Astrocyte of the cerebellum (primary cell): Measurements from ENCODE around the gene PRKN.

Source experiments
- DNase-seq: peaks from one replicate; pipeline ENCODE4 v3.0.0-alpha.2; 2011; ENCODE audit warnings: low read depth
- H3K4me3 ChIP-seq: 2 replicates; pipeline ENCODE4 v1.5.1; 2011; ENCODE audit warnings: mild to moderate bottlenecking, low read depth, low read length, moderate library complexity
- in situ Hi-C: cut with HindIII; loops from 2 replicates; pipeline ENCODE4 v1.10.0; 2017; ENCODE audit warnings: low sequenced_read_pairs
- TF ChIP-seq, protein P1 (sequence below): IDR thresholded peaks from 2 replicates; pipeline ENCODE4 v1.5.1; 2012; ENCODE audit warnings: low read length, low read depth, moderate library complexity, mild to moderate bottlenecking; ENCODE audit errors: missing control alignments

The PRKN gene

DNA sequence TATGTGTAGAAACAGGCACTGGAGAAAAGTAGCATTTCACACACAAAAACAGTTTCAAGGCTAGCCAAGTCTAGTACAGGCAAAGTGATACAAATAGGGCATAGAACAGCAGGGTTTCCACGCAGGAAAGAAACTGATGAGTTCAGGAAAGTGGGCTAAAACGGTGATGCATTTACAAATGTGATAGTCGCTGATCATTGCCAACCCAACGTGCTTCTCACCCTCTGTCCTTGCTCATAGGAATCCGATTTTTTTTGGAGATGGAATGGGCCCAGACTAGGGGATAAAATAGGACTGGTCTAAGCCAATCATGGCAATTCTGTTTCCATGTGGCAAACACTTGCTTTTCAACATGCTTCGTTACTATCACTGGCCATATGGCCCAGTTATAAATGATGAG is 536.6 kb downstream of the PRKN start:
- no peak for DNase-seq
- H3K4me3 ChIP-seq: no peak overlapping the region
- TF ChIP-seq, protein P1, sequence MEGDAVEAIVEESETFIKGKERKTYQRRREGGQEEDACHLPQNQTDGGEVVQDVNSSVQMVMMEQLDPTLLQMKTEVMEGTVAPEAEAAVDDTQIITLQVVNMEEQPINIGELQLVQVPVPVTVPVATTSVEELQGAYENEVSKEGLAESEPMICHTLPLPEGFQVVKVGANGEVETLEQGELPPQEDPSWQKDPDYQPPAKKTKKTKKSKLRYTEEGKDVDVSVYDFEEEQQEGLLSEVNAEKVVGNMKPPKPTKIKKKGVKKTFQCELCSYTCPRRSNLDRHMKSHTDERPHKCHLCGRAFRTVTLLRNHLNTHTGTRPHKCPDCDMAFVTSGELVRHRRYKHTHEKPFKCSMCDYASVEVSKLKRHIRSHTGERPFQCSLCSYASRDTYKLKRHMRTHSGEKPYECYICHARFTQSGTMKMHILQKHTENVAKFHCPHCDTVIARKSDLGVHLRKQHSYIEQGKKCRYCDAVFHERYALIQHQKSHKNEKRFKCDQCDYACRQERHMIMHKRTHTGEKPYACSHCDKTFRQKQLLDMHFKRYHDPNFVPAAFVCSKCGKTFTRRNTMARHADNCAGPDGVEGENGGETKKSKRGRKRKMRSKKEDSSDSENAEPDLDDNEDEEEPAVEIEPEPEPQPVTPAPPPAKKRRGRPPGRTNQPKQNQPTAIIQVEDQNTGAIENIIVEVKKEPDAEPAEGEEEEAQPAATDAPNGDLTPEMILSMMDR: no peak
- in situ Hi-C loops: no loop called here

DNA sequence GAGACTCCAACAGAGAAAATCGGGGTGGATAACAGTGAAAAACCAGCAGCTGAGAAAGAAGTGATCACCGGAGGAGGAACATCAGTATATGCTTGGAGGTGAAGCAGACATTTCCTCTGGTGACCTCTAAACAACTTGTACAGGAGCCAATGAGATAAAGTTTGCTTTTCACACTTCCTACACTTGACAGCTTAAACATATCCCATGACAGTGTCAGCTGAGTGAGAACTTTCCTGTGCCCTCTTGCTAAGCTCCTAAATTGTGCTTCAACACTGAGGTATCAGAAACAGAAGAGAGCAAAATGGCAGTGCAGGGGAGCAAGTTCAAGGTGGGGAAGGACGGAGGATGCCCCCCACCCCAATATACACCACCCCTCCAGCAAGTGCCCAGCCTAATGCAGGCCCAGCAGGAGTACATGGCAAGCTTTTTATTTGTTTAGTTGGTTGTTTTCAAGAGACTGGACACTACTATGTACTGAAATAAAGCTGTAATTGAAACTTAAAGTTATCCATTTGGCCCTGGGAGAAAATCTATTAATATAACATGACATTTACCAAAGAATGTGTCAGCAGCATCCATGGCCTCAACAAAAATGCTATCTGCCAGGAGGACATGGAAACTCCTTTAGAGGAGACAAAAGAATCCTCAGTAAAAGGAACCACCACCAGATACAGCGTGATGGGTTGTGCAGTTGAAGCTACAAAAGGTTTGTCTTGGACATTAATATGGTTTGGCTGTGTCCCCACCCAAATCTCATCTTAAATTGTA is 540.2 kb downstream of the PRKN start:
- in situ Hi-C loops: no loop called here
- TF ChIP-seq, protein P1: no peak
- no peak for DNase-seq
- no peak overlapping the region for H3K4me3 ChIP-seq

DNA sequence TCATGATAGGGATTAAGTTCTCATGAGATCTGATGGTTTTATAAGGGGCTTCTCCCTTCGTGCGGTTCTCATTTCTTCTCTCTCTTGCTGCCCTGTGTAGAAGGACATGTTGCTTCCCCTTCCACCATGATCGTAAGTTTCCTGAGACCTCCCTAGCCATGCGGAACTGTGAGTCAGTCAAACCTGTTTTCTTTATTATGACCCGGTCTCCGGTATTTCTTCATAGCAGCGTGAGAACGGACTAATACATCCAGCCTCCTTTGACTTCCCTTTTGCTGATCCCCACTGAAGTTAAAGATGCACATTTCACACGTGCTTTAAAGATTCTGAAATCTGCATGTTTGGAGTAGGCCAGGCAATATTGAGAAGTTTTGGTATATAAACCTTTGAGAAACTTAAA is 543.1 kb downstream of the PRKN start:
- in situ Hi-C loops: no loop called here
- DNase-seq: no peak

DNA sequence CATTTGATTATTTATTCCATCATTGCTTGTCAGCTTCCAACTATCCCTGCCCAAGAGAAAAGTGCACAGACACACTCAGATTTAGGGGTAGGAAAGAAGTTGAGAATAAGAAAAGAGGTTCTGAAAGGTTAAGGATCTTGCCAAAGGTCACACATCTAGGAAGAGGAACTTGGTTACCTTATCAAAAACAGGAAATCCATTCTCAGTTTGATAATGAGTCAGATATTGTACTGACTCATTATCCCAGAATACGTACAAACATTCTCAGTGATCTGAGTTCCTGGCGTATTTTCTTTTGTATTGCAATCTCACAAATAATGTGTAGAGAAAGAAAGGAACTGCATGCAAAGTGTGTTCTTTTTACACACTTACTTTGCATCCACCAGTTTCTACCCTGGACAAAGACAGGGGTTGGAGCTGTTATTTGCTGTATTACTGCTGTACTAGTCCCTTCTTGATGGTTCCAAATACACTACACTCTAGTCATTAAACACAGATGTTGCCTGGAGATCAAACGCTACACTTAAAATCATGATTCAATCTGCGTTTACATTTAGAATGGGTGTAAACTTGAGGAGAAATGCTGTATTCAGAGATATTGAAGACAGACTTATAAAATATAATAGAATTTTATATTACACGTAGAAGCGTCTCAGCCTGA is 545.7 kb downstream of the PRKN start:
- TF ChIP-seq, protein P1: no peak
- in situ Hi-C loops: no loop called here
- DNase-seq: no peak
- no peak overlapping the region for H3K4me3 ChIP-seq

More for the DNA sequence above, 543.1 kb downstream of the PRKN start:
- TF ChIP-seq, protein P1: no peak
- H3K4me3 ChIP-seq: no peak overlapping the region

DNA sequence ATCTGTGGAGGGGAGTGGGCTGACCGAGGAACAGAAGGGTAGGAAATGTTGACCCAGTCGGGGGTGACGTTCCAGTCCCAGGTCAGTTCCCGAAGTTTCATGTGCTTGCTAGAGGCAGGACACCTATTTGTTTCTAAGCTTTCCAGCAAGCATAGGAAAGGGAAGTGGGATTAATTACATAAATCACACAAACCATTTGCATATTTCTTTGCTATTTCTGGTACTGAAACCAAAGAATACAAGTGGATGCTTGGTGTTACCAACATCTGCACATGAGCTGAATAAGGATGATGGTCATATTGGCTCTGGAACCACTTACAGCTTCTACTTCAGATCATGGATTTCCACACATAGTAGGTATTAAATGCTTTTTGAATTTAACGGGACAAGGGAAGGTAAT is 546.5 kb downstream of the PRKN start:
- H3K4me3 ChIP-seq: no peak overlapping the region
- TF ChIP-seq, protein P1: no peak
- no peak for DNase-seq
- in situ Hi-C loops: no loop called here

DNA sequence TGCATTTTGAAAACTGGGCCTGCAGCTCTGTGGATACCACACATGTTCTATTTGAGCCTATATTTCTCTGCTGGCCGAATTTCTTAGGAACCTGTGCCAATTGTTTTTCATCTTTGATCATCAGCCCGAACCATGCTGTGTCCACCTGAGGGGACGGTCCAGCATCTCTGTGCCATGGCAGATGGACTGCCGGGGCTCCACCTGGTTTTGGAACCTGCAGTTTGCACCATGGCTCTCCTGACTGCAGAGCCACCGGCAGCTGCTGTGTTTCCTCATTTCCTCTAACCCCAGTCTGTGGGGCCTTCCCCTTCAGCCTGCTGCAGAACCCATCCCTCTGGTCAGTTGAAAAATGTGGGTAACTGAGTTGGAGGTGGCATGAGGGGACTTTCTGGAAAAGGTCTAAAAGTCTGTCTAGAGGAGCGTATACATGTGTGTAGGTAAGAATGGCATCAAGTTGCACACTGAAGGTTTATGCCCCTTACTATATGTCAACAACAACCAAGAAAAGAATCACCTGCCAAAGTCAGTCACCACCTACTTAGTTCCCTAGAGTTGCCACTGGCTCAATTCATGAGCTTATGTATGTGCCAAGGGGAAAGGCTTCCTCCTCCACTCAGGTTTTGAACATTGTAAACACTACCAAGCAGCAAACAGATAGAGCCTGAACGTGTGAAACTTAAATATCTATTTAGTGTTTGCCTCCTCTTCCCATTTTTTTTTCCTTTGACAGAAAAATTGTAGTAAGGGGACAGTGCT is 548.2 kb downstream of the PRKN start:
- no peak overlapping the region for H3K4me3 ChIP-seq
- TF ChIP-seq, protein P1: no peak
- DNase-seq: no peak
- in situ Hi-C loops: no loop called here
